GM19351 (cell line): ENCODE data around the gene PECR.

Source experiments
- ATAC-seq: cut with Tn5 transposase; IDR thresholded peaks from one replicate; pipeline ENCODE4 v1.9.1; 2021; ENCODE audit warnings: mild to moderate bottlenecking, moderate library complexity; ENCODE audit not compliant: unreplicated experiment

Gene PECR

DNA sequence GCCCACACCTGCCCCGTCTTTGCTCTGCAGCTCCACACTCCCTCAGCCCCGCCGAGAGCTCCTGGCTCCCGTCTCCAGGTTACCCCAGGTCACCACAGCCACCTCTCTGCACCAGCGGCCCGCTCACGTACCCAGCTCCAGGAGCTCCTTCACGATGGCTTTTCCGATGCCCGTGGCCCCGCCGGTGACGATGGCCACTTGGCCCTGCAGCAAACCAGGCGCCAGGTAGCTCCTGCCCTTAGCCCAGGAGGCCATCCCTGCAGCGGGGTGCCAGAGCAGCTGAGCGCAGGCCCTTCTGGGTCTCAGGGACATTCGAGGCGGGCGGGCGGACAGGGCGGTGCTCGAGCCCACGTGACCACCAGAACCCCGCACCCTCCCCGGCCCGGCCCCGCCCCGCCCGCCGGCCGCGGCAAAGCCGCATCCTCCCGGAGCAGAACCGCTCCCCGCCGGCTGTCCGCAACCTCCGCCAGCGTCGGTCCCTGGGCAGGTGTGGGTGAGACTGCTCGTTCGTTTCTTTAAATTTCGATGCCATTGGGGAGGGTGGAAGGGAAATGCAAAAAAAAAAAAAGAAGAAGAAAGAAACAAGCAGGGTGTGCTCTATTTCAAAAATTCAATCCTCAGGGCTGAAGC is at the start of gene PECR, which contains the start of gene TMEM169:
Gene PECR (minus strand): TSS at position 323 of the 630 bp plus-strand sequence. CDS start 68 bp downstream, at position 255.
Gene TMEM169 (plus strand): TSS at position 433 of the 630 bp plus-strand sequence. CDS start 14,045 bp downstream, outside the sequence.
- peak; percentile 96 for ATAC-seq

DNA sequence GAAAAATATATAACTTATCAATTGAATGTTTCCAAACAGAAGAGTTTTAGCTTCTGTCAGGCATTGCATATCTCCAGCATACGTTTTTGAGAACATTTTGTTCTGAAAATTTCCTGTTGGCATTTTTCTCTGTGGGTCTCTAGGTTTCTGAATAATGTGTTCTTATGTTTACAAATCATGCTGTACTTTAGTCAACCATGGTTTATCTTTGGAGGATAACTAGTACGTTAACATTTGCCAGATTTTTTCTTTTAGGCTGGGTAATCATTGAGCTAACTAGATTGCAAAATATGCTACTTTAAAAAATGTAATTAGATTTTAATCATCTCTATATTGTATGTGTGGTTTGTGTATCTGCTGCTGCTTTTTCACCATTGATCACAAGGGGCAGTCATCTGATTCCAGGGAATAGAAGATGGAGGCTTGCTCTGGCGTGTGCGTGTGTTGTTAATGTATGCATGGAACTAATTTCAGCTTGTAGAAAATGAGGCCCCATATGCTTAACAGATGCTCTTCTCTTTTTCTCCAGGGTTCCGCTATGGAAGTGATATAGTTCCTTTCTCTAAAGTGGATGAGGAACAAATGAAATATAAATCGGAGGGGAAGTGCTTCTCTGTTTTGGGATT is 48.9 kb upstream of the PECR start:
- no peak for ATAC-seq

DNA sequence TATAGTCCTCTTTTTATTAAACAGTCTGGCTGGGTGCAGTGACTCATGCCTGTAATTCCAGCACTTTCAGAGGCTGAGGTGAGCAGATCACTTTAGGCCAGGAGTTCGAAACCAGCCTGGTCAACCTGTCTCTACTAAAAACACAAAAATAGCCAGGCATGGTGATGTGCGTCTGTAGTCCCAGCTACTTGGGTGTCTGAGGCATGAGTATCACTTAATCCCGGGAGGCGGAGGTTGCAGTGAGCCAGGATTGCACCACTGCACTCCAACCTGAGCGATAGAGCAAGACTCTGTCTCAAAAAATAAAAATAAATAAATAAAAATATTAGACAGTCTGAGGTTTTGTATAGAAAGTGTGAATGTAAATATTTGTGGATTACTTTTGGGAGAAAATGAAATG is 45.3 kb upstream of the PECR start:
- no peak for ATAC-seq

DNA sequence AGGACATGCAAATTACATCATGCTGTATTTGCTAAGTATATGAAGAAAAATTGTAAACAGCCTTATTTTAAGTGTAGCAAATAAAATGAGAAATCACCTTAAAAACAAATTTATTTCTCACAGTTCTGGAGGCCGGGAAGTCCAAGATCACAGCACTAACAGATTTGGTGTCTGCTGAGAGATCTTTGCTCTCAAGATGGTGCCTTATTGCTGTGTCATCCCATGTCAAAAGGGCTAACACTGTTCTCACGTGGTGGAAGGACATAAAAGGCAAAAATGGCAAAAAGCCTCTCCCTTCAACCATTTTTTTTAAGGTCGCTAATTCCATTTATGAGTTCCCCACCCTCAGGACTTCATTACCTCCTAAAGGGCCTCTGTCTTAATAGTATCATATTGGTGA is 39.6 kb upstream of the PECR start:
- ATAC-seq, result no peak

DNA sequence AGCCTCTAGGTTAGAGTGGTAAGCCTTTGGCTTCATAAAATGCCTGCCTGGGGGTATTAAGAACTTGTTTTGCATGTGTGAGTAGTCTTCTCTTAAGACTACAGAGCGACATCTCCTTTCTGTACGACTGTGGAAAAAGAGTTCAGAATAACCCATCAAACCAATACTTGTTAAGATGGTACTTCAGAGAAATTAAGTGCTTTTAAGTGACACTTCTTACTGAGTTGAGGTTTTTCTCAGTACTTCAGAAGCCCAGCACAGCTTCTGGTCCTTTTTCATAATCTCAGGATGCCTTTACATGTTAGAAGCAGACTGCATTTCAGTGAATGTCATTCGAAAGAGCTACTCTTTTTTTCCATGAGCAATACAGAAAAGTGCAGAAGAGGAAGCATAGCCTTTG is 38.4 kb upstream of the PECR start:
- no peak for ATAC-seq

DNA sequence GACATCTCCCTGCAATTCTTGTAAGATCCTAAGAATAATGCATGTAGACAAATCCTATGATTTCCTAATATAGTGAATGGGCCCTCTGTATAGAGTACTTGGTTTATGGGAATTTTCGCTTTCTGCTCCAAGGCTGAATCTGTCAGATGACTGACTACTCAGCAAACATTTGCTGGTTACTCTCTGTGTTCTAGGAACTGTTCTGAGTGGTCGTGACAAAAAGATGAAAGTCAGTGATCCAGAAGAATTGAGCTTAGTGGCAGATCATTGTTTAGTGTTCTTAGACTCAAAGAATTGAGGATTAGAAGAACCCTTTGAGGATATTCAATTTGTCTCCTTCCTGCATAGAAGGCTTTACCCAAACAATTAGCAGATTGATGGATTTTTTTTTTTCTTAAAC is 37.5 kb upstream of the PECR start:
- ATAC-seq, result no peak

DNA sequence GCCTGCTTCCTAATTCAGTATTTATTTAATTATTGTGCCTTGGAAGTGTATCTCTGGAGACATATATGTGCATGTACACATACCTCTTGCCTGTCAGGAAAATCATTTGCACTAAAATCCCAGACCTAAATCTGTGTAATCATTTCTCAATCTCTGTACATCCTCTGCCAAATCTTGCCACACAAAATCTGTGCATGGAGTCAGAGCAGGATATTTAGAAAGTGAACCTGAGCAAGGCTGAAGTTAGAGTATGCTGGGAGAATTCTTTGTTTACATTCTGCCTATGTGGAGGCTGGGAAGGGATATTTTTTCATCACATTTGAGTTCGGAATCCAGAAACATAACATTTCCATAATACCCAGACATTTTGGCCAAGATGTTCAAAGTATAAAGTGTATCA is 36.9 kb upstream of the PECR start:
- ATAC-seq, result no peak

DNA sequence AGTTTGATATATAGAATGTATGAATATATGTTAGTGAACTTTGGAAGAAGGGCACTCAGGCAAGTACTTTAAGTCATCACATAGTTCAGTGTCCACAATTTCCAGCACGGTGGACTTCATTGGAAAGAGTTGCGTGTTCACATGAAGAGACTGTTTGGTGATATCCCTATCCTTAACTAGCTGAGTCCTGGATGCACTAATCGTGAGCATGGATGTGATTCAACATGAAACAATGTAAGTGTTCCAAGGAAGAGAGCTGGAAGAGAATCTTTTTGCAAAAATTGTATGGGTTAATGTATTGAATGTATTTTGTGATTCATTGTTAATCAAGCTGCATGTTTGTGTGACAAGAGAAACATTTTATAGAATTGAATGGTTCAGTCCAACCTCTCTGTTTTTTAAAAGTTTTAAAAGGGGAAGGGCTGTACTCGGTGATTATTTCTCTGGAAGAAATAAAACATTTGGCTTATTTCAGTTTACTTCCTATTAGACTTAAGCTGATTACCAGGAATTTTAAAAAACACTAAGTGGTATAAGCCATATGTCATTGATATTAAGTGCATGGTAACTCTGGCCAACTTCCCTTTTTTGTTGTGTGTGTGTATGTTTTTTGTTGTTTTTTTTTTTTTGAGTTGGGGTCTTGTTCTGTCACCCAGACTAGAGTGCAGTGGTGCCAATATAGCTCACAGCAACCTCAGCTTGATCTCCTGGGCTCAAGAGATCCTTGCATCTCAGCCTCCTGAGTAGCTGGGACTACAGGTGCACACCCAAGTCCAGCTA is 36.1 kb upstream of the PECR start:
- ATAC-seq, result no peak

DNA sequence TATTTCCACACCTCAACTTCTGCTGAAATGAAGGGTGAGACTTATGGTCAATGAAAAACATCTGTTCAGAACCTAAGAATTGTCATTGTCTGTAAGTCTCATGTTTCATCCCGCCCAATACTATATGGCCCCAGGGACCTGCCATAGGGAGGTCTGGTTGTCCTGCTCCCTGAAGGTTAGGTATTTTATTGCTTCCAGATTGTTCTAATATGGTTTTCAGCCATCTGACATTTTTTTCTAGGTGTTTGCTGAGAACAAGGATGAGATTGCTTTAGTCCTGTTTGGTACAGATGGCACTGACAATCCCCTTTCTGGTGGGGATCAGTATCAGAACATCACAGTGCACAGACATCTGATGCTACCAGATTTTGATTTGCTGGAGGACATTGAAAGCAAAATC is 34.8 kb upstream of the PECR start:
- no peak for ATAC-seq

DNA sequence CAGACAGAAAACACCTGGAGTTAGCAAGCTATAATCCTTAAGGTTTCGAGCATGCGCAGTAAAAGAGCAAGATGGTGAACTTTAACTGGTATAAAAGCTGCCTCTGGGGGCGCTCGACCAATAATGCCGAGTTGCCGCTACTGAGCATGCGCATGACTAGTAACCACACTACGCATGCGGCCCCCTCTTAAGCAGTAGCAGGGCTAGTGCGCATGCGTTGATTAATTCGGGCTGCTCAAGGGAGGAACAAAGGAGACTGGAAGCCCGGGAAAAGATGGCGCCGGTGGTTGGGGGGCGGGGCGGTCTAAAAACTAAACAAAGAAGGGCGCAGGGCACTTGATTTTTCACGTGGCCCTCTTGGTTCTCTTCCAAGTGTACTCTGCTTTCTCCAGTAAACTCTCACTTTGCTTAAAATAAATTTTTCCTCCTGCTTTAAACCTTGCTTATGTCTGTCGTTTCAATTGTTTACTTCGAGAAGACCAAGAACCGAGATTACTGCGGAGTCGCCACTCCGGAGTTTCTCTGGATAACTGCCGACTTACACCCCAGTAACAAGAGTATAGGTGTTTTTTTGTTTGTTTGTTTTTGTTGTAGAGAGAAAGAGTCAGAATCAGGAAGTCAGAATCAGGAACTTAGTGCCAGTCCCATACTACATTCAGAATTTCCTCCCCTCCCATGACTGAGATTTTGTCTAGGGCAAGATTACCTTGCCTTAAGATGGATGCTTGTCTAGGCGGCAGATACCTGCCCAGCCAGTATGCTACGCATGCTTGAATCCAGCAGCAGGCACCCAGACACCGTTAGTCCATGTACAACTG is 33.3 kb upstream of the PECR start:
- ATAC-seq, result peak; percentile 42

DNA sequence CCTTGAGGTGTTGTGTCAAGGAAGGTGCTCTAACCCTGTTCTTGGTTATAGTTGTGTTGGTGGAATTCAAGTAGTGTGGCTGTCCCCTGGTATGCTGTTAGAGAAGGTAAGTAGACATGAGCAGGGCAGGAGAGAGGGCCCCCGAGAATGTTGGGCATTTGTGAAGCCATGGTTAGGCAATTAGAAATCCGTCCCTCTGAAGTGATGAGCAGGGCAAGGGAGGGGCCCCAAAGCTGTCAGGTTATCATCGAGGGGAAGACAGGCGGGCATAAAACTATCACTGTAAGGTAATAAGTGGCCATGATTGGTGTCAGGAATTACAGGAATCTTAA is 32.7 kb upstream of the PECR start:
- ATAC-seq, result peak; percentile 0

DNA sequence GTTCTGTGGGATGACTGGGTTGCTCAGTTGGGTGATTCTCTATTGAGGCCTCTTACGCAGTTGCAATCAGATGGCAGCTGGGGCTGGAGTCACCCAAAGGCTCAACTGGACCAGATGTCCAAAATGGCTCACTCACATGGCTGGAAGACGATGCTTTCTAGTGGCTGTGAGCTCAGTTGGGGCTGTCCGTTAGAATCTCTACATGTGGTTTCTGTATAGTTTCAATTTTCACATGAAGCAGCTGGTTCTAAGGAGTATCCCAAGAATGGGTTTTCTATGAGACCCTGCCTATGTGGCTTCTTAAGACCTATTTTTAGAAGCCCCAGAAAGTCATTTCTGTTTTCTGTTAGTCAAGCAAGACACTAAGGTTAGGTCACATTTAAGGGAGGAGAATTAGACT is 32.0 kb upstream of the PECR start:
- peak; percentile 71 for ATAC-seq

DNA sequence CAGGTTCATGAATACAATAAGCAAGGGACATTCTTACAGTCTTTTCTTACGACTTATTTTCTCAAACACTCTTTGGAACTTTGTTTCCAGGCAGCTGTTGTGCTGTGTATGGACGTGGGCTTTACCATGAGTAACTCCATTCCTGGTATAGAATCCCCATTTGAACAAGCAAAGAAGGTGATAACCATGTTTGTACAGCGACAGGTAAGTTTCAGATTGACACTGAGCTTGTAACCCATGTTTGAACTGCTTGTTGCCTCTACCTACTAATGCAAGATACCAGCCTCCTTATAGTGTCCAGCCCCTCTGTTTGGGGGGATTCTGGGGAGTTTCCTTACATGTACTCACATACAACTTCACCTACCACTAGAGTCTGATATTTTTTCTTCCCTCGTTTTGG is 31.3 kb upstream of the PECR start:
- no peak for ATAC-seq

DNA sequence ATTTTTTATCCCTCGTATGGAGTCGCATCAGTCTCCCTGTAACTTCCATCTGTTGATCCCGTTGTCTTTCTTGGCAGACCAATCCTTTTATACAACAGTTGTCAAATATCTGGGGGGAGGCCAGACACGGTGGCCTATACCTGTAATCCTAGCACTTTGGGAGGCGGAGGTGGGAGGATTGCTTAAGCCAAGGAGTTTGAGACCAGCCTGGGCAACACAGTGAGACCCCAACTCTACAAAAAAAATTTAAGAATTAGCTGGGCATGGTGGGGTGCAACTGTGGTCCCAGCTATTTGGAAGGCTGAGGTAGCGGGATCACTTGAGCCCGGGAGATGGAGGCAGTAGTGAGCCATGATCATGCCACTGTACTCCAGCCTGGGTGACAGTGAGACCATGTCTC is 29.5 kb upstream of the PECR start:
- no peak for ATAC-seq

DNA sequence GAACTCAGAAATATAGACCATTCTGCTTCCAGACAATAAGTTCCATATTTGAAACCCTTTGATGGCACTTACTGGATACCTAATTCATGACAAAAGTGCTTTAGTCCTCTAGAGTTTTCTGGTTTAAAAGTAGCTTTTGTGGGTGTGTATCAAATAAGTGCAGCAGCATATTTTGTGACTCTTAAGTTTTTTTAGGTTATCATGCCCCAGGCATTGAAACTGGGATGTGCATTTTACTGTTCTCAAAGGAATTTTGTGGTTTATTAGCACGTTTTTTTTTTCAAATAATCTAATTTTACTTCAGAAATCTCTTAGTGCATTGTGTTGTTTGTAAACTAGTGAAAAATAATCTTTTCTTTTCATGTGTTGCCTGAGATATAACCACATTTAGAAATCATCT is 29.0 kb upstream of the PECR start:
- ATAC-seq, result no peak

DNA sequence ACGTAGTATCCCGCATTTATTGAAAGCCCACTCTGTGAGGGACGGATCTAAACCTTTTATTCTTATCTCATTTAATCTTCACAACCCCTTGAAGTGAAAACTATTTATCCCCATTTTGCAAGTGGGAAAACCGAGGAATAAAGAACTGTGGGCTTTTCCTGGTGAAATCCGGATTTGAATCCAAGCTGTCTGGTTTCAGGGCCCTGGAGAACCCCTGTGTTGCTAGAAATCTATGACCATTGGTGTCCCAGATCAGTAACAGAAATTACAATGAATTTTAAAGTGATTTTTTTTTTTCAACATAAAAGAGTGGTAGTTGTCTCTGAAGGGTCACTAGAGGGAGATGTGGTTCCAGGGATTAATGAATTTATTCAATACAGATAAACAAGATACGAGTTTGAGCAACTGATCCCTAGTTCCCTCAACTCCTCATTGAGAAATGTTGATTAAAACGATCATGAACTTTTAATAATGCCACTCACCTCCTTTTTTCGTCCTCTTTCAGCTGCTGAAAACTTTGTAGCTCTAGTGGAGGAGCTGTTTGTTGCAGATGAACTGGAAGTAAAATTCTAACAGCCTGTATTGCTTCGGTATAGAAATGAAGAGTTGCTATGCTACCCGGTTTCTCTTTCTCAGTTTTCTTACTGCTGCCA is 28.5 kb upstream of the PECR start:
- peak; percentile 20 for ATAC-seq

DNA sequence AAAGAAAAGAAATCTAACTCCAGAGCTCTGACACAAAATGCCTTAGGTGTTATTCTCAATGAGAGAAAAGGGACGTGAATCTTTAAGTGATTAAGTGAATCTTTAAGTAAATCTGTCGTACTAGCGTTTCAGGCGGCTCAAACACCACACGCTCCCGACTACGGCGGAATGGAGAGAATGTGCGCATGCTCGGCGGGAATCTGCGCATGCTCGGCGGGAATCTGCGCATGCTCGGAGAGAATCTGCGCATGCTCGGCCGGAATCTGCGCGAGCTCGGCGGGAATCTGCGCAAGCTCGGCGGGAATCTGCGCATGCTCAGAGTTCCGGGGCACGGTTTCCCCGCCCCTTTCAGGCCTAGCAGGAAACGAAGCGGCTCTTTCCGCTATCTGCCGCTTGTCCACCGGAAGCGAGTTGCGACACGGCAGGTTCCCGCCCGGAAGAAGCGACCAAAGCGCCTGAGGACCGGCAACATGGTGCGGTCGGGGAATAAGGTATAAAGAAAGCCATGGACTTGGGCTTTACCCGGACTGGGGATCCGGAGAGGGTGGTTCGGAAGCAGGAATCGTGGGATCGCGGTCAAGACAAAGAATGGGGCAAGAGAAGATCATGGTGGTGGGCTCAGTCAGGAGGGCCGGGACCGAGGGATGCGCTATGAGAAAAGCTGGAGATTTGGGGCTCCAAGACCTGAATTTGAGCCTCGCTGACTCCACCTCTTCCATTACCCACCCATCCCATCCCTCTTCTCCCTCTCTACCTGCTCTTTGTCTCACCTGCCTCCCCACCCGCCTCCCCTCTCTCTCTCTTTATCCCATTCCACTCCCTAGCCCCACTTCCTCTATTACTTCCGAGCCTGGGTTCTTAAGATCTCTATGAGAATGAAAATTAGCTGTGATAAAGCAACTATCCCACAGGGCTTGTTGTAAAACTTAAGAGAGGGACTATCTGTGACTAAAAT is 27.6 kb upstream of the PECR start, which contains the start of gene XRCC5:
Gene XRCC5 (plus strand): TSS at position 382 of the 955 bp plus-strand sequence. CDS start 89 bp downstream, at position 471.
- ATAC-seq, result peak; percentile 34

DNA sequence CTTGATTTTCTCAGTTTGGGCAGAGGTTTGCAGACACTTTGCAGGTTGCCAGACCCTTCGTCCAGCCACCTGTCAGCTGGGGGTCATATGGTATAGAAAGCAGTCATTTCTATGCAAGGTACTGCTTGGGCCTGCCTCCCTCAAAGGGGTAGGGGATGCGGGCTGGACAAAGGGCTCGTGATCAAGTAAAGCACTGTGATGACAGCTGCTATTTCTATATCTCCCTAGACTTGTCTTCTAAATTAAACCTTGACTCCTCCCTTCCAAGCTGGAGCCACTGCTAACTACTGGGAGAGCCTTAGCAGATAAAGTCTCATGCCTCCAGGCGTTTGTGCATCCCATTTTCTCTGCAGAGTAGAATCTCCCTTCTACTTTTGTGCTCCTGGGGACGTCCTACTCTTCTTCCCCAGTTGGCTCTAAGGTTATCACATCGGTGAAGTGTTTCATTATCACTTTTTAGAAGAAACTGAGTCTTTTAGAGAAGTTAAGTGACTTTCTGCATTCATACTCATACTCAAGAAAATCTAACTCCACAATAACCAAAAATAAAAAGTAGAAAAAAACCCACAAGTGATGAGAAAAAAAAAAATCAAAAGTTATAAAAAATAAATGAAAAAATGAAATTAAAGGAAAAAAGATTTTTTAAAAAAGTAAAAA is 26.8 kb upstream of the PECR start:
- ATAC-seq, result no peak

DNA sequence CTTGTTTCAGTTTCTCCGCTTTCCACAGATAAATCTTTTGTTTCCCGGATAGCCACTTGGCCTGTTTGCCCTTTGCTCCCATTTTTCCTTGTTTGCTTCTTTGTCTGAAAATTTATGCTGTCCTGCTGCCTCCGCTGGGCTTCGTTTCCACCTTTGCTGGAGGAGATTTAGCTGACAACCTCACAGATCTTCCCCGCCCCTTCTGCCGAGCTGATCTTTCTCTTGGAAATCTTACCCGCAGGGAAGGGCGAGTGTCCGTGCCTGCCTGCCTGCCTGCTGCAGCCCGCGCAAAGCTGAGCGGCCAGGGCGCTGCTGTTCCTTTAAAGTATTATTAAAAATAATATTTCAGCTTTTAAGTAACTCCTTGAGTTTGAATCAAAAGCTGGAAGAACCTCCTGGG is 26.2 kb upstream of the PECR start:
- ATAC-seq, result no peak
